Measurements from ENCODE around the gene ABLIM1. TPM values are rescaled to one million over a fixed set of nuclear protein-coding genes. Genes with fewer than 3 reads are reported as not detected.

ABLIM1 gene
- total RNA-seq, 6 donors from 2014 or later: 92.2 to 153 (median 131) TPM

DNA sequence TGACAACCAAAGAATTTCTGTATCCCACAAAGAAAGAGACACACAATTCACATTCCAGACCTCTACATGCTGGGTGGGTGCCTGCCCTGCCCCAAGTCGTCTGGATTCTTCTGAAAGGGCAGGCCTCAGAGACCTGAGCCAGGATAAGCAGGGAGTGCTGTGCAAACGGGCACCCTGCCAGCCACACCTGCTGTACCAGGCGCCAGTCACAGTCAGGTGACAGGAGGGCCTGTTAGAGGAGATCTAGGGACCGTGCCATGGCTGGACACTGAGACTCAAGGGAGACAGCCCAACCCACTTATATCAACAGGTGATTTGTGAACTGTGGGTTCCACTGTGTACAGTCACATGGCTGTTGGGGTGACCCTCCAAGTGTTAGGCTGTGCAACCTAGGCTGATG, 150.6 kb downstream of the ABLIM1 start:
- no peaks in the 10 kb centered on the region for H3K9me3 ChIP-seq
- TF ChIP-seq POLR2A (IDR thresholded peaks at IDR 0.05): peak in 1 of 4 donors; percentile 14
- TF ChIP-seq, protein P1, sequence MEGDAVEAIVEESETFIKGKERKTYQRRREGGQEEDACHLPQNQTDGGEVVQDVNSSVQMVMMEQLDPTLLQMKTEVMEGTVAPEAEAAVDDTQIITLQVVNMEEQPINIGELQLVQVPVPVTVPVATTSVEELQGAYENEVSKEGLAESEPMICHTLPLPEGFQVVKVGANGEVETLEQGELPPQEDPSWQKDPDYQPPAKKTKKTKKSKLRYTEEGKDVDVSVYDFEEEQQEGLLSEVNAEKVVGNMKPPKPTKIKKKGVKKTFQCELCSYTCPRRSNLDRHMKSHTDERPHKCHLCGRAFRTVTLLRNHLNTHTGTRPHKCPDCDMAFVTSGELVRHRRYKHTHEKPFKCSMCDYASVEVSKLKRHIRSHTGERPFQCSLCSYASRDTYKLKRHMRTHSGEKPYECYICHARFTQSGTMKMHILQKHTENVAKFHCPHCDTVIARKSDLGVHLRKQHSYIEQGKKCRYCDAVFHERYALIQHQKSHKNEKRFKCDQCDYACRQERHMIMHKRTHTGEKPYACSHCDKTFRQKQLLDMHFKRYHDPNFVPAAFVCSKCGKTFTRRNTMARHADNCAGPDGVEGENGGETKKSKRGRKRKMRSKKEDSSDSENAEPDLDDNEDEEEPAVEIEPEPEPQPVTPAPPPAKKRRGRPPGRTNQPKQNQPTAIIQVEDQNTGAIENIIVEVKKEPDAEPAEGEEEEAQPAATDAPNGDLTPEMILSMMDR (IDR thresholded peaks at IDR 0.05): no peak
- TF ChIP-seq POLR2AphosphoS5 (IDR thresholded peaks at IDR 0.05): peak in 1 of 2 donors; percentile 67
- TF ChIP-seq EP300 (IDR thresholded peaks at IDR 0.05): peak in 1 of 4 donors; percentile 86
- H3K27ac ChIP-seq: peak overlapping the region; percentile 45 to 75 (median 64)
- 55% methylated on average over 4 of the region's 4 CpGs; no CpG with 5 or more reads in 1 of the 2 donors for WGBS, 2 donors
- ATAC-seq (ENCODE audit: low FRiP score in 2 of 2) (peak; percentile 54 to 94), DNase-seq (peak; percentile 83 to 95)
- no peaks in the 10 kb centered on the region for H3K27me3 ChIP-seq
- H3K4me1 ChIP-seq: peaks cover 36 to 45% (median 38%) of the 10 kb centered on the region in 4 donors
- H3K36me3 ChIP-seq: no peaks in the 10 kb centered on the region
- H3K4me3 ChIP-seq: no peak overlapping the region

DNA sequence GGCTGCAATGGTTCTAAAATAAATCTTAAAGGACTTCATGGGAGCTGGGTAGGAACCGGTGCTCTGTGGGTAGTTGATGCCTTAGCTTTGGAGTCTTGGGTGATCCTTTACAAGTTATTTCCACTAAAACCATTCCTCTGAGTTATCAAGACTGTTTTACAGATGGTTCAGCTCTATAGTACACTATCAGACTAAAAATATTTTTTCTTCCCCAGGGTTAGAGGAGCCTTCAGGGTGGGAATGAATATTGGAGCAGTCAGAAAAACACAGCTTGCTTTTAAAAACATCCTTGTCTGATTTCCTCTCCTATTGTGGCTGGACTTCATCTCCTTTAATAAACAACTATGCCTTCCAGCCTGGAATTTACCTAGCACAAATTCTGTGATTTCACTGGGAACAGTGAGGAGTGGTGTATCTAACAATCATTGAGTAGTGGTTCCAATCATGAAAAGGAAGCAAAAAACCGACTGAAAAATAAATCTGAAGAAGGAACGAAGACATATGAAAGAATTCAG, 151.1 kb downstream of the ABLIM1 start:
- Histone ChIP-seq H3K9me3 (no peaks in the 10 kb centered on the region), H3K4me3 (no peak overlapping the region), H3K36me3 (no peaks in the 10 kb centered on the region), H3K27me3 (no peaks in the 10 kb centered on the region), H3K4me1 (peaks cover 36 to 45% (median 38%) of the 10 kb centered on the region in 4 donors), H3K27ac (peak overlapping the region; percentile 28 to 75 (median 64))
- TF ChIP-seq, protein P1 (IDR thresholded peaks at IDR 0.05): no peak
- no peak for TF ChIP-seq POLR2AphosphoS5 (IDR thresholded peaks at IDR 0.05)
- no peak for TF ChIP-seq EP300 (IDR thresholded peaks at IDR 0.05)
- TF ChIP-seq POLR2A (IDR thresholded peaks at IDR 0.05): no peak
- 57% methylated on average over 3 of the region's 3 CpGs for WGBS, 2 donors
- DNase-seq: no peak
- peak in 1 of 2 donors; percentile 12 for ATAC-seq (ENCODE audit: low FRiP score in 2 of 2)

DNA sequence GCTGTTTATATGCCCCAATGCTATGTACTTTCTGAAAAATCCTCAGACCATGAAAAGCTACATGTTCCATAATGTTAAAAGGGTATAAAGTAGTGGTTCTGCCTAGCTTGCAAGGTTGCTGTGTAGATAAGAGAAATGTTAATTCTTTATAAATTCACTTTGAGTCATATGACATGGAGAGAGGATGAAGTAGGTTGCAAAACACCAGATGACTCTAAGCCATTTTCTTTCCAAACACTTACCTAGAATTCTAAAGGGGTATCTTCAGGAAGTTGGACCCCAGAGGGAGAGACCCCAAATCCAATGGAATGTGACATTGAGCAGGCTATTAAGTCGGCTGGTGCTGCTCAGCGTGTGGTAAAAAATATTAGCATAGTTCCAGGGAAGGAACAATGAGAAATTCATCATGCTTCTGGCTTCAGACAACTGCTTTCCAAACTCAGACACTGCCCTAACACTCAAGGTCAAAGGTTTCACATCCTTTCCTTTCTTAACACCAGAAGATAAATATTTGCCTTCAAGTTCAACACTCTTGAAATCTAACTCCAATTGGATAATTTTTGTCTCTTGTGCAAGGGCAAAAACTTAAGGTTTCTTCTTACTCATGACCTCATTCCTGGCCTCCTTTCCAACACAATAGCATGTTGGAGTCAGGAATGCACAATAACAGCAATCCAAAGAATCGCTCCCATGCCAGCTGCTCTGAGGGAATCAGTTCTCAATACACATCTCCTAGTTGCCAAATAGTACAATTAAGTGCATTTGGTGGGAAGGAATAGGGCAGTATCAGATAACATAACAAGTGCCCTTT, 153.1 kb downstream of the ABLIM1 start:
- DNase-seq: peak in 1 of 2 donors; percentile 32
- 34 to 36% methylated on average over 3 of the region's 3 CpGs for WGBS, 2 donors
- H3K4me1 ChIP-seq: peaks cover 36 to 45% (median 38%) of the 10 kb centered on the region in 4 donors
- H3K36me3 ChIP-seq: no peaks in the 10 kb centered on the region
- H3K27me3 ChIP-seq: no peaks in the 10 kb centered on the region
- H3K4me3 ChIP-seq: no peak overlapping the region
- H3K27ac ChIP-seq: peak overlapping the region; percentile 4 to 37 (median 26)
- TF ChIP-seq EP300 (IDR thresholded peaks at IDR 0.05) (peak in 1 of 4 donors; percentile 68), POLR2AphosphoS5 (IDR thresholded peaks at IDR 0.05) (peak in 1 of 2 donors; percentile 52), POLR2A (IDR thresholded peaks at IDR 0.05) (no peak)
- peak; percentile 72 to 83 for ATAC-seq (ENCODE audit: low FRiP score in 2 of 2)
- no peaks in the 10 kb centered on the region for H3K9me3 ChIP-seq

DNA sequence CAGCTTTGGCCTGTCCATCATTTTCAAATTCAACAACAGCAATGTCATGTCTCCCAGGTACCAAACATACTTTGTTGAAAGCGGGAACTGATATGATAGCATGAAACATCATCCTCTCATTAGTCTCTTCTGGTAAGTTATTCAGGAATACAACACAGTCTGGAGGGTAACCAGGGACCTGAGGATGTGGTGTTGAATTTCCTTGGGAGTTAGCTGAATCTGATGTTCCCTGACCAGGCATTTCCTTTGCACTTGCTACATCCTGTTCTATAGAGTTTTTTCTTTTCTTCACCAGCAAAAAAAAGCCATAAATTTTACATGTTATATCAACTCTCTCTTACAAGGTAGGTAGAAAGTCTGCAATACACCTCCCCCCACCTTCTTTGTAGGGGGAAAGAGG, 156.0 kb downstream of the ABLIM1 start:
- DNase-seq (no peak), ATAC-seq (ENCODE audit: low FRiP score in 2 of 2) (no peak)
- 83 to 96% methylated on average over 1 of the region's 1 CpG for WGBS, 2 donors
- H3K27me3 ChIP-seq: no peaks in the 10 kb centered on the region
- H3K4me3 ChIP-seq: no peak overlapping the region
- H3K4me1 ChIP-seq: peaks cover 23 to 32% (median 27%) of the 10 kb centered on the region in 4 donors
- peaks cover 0 to 1% (median 0%) of the 10 kb centered on the region in 4 donors for H3K36me3 ChIP-seq
- TF ChIP-seq POLR2AphosphoS5 (IDR thresholded peaks at IDR 0.05): no peak
- TF ChIP-seq POLR2A (IDR thresholded peaks at IDR 0.05): no peak
- TF ChIP-seq, protein P1 (IDR thresholded peaks at IDR 0.05): no peak
- no peak for TF ChIP-seq EP300 (IDR thresholded peaks at IDR 0.05)
- no peak overlapping the region for H3K27ac ChIP-seq
- no peaks in the 10 kb centered on the region for H3K9me3 ChIP-seq

DNA sequence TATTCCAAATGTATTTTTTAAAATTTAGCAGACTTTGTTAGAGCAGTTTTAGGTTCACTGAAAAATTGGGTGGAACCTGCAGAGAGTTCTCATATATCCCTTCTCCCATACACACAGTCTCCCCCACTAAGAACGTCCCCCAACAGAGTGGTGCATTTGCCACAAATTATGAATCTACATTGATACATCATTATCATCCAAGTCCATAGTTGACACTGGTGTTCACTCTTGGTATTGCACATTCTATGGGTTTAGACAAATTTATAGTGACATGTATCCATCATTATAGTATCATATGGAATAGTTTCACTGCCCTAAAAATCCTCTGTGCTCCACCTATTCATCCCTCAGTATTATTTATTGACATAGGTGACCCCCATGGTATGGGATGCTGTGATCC, 156.4 kb downstream of the ABLIM1 start:
- Histone ChIP-seq H3K36me3 (peaks cover 0 to 2% (median 0%) of the 10 kb centered on the region in 4 donors), H3K27ac (no peak overlapping the region), H3K4me1 (peaks cover 19 to 28% (median 23%) of the 10 kb centered on the region in 4 donors), H3K27me3 (no peaks in the 10 kb centered on the region), H3K9me3 (no peaks in the 10 kb centered on the region), H3K4me3 (no peak overlapping the region)
- no peak for TF ChIP-seq POLR2A (IDR thresholded peaks at IDR 0.05)
- TF ChIP-seq, protein P1 (IDR thresholded peaks at IDR 0.05): peak in 1 of 6 experiments; percentile 11
- WGBS, 2 donors: 100% methylated on average over 1 of the region's 1 CpG
- ATAC-seq (ENCODE audit: low FRiP score in 2 of 2): no peak
- DNase-seq: no peak
